ENCODE results near the gene PSTPIP2.

GRCh38 chr18:46071653-46072375 is at the start of gene PSTPIP2:
- TF ChIP-seq USF2 (IDR thresholded peaks at IDR 0.05; ENCODE audit: low read depth, low read length) (no peak), BHLHE40 (IDR thresholded peaks at IDR 0.05; ENCODE audit: low read depth, low read length) (no peak), CTCF (conservative IDR thresholded peaks at IDR 0.05; ENCODE audit: low read depth, low read length) (no peak), POLR2A (IDR thresholded peaks at IDR 0.05; ENCODE audit: low read depth, low read length) (no peak), CEBPB (IDR thresholded peaks at IDR 0.05; ENCODE audit: low read depth, low read length) (no peak), MXI1 (IDR thresholded peaks at IDR 0.05; ENCODE audit: borderline replicate concordance, low read depth, low read length) (no peak; the same call in 1 of the 2 replicates), RCOR1 (IDR thresholded peaks at IDR 0.05; ENCODE audit: insufficient replicate concordance, low read length) (no peak), RFX5 (IDR thresholded peaks at IDR 0.05; ENCODE audit: low read depth, low read length) (no peak), RAD21 (IDR thresholded peaks at IDR 0.05; ENCODE audit: low read length) (no peak), MAFK (IDR thresholded peaks at IDR 0.05; ENCODE audit: low read depth, low read length) (no peak), FOS (IDR thresholded peaks at IDR 0.05; ENCODE audit: low read depth, low read length) (no peak), SMC3 (IDR thresholded peaks at IDR 0.05; ENCODE audit: low read depth, low read length) (no peak), ELK1 (IDR thresholded peaks at IDR 0.05; ENCODE audit: borderline replicate concordance, low read depth, low read length) (no peak), MAZ (IDR thresholded peaks at IDR 0.05; ENCODE audit: borderline replicate concordance, low read depth, low read length) (peak; percentile 30; the same call in 1 of the 2 replicates)

Data from IMR-90 (cell line).